ENCODE results near the gene RABIF. TPM values are rescaled to one million over a fixed set of nuclear protein-coding genes. Genes with fewer than 3 reads are reported as not detected.

Gene RABIF
- total RNA-seq, 6 donors from 2014 or later, result 2.0 to 11.7 (median 7.9) TPM

Small RNA genes lying within 50 kb of the gene (small RNA-seq; reads per million reads assigned to genes)
- gene RF00019, result 0 reads per million in 4 donors

Other genes starting within 250 kb of the RABIF start
- gene SYT2, start 178.7 kb downstream of the RABIF start, total RNA-seq, result under 1 TPM in 1 of 6 donors, not detected in 5; 0.14 TPM
- 100 to 1,000 TPM in 1 of 6 donors, 10 to 100 TPM in 5; 42.2 to 102 (median 51.6) TPM for gene KDM5B, start 80.7 kb downstream of the RABIF start, total RNA-seq
- 1 to 10 TPM in 3 of 6 donors, under 1 TPM in 1, not detected in 2; 0.86 to 3.8 (median 1.6) TPM for gene PCAT6, start 78.2 kb downstream of the RABIF start, total RNA-seq
- 10 to 100 TPM; 12.0 to 25.1 (median 19.9) TPM for gene KLHL12, start 38.1 kb upstream of the RABIF start, total RNA-seq
- gene ADIPOR1, start 69.2 kb upstream of the RABIF start, total RNA-seq, result 100 to 1,000 TPM in 4 of 6 donors, 10 to 100 TPM in 2; 57.6 to 157 (median 125) TPM
- gene CYB5R1, start 78.1 kb upstream of the RABIF start, total RNA-seq, result 10 to 100 TPM; 25.1 to 81.2 (median 68.2) TPM
- gene TMEM183A, start 118.2 kb upstream of the RABIF start, total RNA-seq, result 10 to 100 TPM; 45.4 to 71.9 (median 68.1) TPM
- gene PPFIA4, start 137.3 kb upstream of the RABIF start, total RNA-seq, result 1 to 10 TPM in 4 of 6 donors, under 1 TPM in 2; 0.63 to 9.7 (median 1.6) TPM
- gene MYOG, start 196.9 kb upstream of the RABIF start, total RNA-seq, result not detected
- 1 to 10 TPM in 4 of 6 donors, under 1 TPM in 2; 0.20 to 5.4 (median 3.1) TPM for gene ADORA1, start 238.6 kb upstream of the RABIF start, total RNA-seq

All from upper lobe of left lung (tissue), 6 donors.